ENCODE results near the gene SH3RF2.
"Not testable (repeated sequence)": the region's sequence is repeated elsewhere in the genome, so short reads cannot be mapped to it uniquely, and the experiment has no call there.

SH3RF2 gene

DNA sequence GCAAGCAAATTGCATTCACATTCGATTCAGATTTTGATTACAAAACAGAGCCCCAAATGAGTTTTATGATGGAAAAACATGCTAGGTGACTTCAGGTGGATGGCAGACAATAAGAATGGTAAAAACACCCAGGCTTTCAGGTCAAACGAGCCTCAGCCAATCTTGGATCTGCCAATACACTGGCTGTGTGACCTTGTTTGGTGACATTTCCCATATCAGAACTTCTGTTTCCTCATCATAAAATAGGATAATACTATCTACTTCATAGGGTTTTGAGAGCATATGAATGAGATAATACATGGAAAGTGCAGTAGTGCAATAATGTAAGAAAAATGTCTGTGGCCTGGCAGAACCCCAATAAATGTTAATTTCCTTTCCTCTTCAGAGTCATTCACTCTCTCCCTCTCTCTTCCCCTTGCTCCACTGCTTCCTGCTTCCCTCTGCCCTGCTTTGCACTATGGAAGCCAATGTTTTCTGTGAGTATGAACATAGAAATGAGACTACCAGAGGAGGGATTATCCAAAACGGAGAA, 54.7 kb downstream of the SH3RF2 start:
- Histone ChIP-seq H3K9ac (ENCODE audit: low read length in 2 of 2) (no peak overlapping the region), H3K4me3 (ENCODE audit: low read length in 2 of 2) (no peak overlapping the region), H3K27me3 (ENCODE audit: control insufficient read depth in 1 of 2, insufficient read depth in 2 of 2, low read length in 2 of 2) (no peaks in the 10 kb centered on the region)

DNA sequence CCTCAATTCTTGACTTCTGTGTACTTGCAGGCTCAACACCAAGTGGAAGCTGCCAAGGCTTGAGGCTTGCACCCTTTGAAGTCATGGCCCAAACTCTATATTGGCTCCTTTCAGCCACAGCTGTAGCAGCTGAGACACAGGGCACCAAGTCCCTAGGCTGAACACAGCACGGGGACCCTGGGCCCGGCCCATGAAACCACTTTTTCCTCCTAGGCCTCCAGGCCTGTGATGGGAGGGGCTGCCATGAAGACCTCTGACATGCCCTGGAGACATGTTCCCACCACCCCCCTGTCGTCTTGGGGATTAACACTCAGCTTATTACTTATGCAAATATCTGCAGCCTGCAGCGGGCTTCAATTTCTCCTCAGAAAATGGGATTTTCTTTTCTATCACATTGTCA, 57.2 kb downstream of the SH3RF2 start:
- H3K4me1 ChIP-seq (ENCODE audit: control insufficient read depth, insufficient read depth, low read length); H3K9me3 ChIP-seq (ENCODE audit: control insufficient read depth in 2 of 2, low read length in 2 of 2); H3K4me3 ChIP-seq (ENCODE audit: low read length in 2 of 2); H3K36me3 ChIP-seq (ENCODE audit: control insufficient read depth in 2 of 2, insufficient read depth in 2 of 2, low read length in 2 of 2); H3K27me3 ChIP-seq (ENCODE audit: control insufficient read depth in 1 of 2, insufficient read depth in 2 of 2, low read length in 2 of 2); H3K9ac ChIP-seq (ENCODE audit: low read length in 2 of 2); H3K27ac ChIP-seq (ENCODE audit: low read length): not testable (repeated sequence)

More for the DNA sequence above, 54.7 kb downstream of the SH3RF2 start:
- Histone ChIP-seq H3K9me3 (ENCODE audit: control insufficient read depth in 2 of 2, low read length in 2 of 2) (no peaks in the 10 kb centered on the region), H3K36me3 (ENCODE audit: control insufficient read depth in 2 of 2, insufficient read depth in 2 of 2, low read length in 2 of 2) (no peaks in the 10 kb centered on the region), H3K27ac (ENCODE audit: low read length) (no peak overlapping the region), H3K4me1 (ENCODE audit: control insufficient read depth, insufficient read depth, low read length) (no peaks in the 10 kb centered on the region)

DNA sequence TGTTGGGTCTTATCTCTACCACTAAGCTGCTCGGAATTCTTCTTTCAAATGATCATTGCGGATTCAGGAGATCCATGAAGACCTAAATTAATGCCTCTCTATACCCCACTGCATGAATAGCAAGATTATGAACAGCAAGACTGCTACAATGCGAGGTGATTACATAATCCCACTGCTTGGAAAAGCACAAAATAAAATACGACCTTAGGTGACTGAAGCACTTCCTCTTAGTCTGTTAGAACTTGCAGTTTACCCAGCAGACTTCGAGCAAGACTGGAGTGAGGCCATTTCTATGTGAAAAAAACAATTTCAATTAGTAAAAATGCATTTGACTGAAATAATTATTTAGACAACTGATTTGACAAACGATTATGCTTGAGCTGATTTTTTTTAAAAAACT, 59.8 kb downstream of the SH3RF2 start:
- H3K36me3 ChIP-seq (ENCODE audit: control insufficient read depth in 2 of 2, insufficient read depth in 2 of 2, low read length in 2 of 2) = no peaks in the 10 kb centered on the region
- no peak overlapping the region for H3K27ac ChIP-seq (ENCODE audit: low read length)
- H3K9me3 ChIP-seq (ENCODE audit: control insufficient read depth in 2 of 2, low read length in 2 of 2) = no peaks in the 10 kb centered on the region
- H3K4me1 ChIP-seq (ENCODE audit: control insufficient read depth, insufficient read depth, low read length) = no peaks in the 10 kb centered on the region
- H3K4me3 ChIP-seq (ENCODE audit: low read length in 2 of 2) = no peak overlapping the region
- H3K9ac ChIP-seq (ENCODE audit: low read length in 2 of 2) = no peak overlapping the region
- H3K27me3 ChIP-seq (ENCODE audit: control insufficient read depth in 1 of 2, insufficient read depth in 2 of 2, low read length in 2 of 2) = no peaks in the 10 kb centered on the region

DNA sequence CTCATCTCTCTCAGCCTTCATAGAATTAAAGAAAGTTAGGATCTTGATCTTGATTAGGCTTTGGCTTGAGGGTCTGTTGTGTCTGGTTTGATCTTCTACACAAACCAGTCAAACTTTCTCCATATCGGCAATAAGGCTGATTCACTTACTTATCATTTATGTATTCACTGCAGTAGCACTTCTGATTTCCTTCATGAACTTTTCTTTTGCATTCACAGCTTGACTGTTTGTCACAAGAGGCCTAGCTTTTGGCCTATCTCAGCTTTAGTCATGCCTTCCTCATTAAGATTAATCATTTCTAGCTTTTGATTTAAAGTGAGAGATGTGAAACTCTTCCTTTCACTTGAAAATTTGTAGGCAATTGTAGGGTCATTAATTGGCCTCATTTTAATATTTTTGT, 62.8 kb downstream of the SH3RF2 start:
- no peaks in the 10 kb centered on the region for H3K4me1 ChIP-seq (ENCODE audit: control insufficient read depth, insufficient read depth, low read length)
- H3K9ac ChIP-seq (ENCODE audit: low read length in 2 of 2) = no peak overlapping the region
- no peak overlapping the region for H3K27ac ChIP-seq (ENCODE audit: low read length)
- H3K36me3 ChIP-seq (ENCODE audit: control insufficient read depth in 2 of 2, insufficient read depth in 2 of 2, low read length in 2 of 2) = no peaks in the 10 kb centered on the region
- H3K4me3 ChIP-seq (ENCODE audit: low read length in 2 of 2) = no peak overlapping the region
- no peaks in the 10 kb centered on the region for H3K9me3 ChIP-seq (ENCODE audit: control insufficient read depth in 2 of 2, low read length in 2 of 2)
- no peaks in the 10 kb centered on the region for H3K27me3 ChIP-seq (ENCODE audit: control insufficient read depth in 1 of 2, insufficient read depth in 2 of 2, low read length in 2 of 2)

DNA sequence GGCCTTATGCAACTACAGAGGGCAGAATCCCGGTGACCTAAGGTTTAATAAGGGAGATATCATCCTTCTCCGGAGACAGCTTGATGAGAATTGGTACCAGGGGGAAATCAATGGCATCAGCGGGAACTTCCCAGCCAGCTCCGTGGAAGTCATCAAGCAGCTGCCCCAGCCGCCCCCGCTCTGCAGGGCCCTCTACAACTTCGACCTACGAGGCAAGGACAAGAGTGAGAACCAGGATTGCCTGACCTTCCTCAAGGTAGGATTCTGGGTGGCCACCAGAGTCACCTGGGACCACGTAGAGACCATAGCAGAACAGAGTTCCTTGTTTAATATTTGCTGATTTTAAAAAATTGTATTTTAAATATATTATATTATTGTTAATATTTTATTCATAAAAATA, 63.7 kb downstream of the SH3RF2 start:
- no peak overlapping the region for H3K4me3 ChIP-seq (ENCODE audit: low read length in 2 of 2)
- no peaks in the 10 kb centered on the region for H3K27me3 ChIP-seq (ENCODE audit: control insufficient read depth in 1 of 2, insufficient read depth in 2 of 2, low read length in 2 of 2)
- no peaks in the 10 kb centered on the region for H3K4me1 ChIP-seq (ENCODE audit: control insufficient read depth, insufficient read depth, low read length)
- H3K36me3 ChIP-seq (ENCODE audit: control insufficient read depth in 2 of 2, insufficient read depth in 2 of 2, low read length in 2 of 2) = no peaks in the 10 kb centered on the region
- H3K9me3 ChIP-seq (ENCODE audit: control insufficient read depth in 2 of 2, low read length in 2 of 2) = no peaks in the 10 kb centered on the region
- no peak overlapping the region for H3K27ac ChIP-seq (ENCODE audit: low read length)
- H3K9ac ChIP-seq (ENCODE audit: low read length in 2 of 2) = no peak overlapping the region

DNA sequence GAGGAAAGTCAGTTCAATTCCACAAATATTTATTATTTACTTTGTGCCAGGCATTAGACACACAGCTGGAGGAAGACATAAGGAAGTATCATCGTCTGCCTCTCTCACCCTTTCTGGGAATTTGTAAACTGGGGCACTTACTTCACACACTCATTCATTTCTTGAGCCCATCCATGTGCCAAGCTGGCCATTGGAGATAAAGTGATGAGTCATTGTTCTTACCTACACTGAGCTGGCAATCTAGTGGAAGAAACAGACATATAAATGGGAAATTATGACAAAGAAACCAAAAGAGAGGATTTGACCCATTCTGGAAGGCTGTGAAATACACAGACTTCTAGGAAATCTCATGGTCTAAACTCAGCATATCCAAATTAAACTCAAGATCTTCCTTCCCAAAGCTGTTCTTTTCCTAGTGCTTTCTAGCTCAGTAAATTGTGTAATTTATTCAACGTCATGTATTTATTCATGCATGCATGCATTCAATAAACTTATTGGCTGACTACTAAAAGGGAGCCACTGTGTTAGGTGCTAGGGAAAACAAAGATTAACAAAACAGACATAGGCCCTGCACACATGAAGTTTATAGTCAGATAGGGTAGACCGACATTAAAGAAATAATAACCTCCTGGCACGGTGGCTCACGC, 65.3 kb downstream of the SH3RF2 start:
- no peaks in the 10 kb centered on the region for H3K9me3 ChIP-seq (ENCODE audit: control insufficient read depth in 2 of 2, low read length in 2 of 2)
- H3K9ac ChIP-seq (ENCODE audit: low read length in 2 of 2) = no peak overlapping the region
- no peak overlapping the region for H3K4me3 ChIP-seq (ENCODE audit: low read length in 2 of 2)
- H3K27ac ChIP-seq (ENCODE audit: low read length) = no peak overlapping the region
- H3K4me1 ChIP-seq (ENCODE audit: control insufficient read depth, insufficient read depth, low read length) = no peaks in the 10 kb centered on the region
- no peaks in the 10 kb centered on the region for H3K36me3 ChIP-seq (ENCODE audit: control insufficient read depth in 2 of 2, insufficient read depth in 2 of 2, low read length in 2 of 2)
- H3K27me3 ChIP-seq (ENCODE audit: control insufficient read depth in 1 of 2, insufficient read depth in 2 of 2, low read length in 2 of 2) = no peaks in the 10 kb centered on the region

DNA sequence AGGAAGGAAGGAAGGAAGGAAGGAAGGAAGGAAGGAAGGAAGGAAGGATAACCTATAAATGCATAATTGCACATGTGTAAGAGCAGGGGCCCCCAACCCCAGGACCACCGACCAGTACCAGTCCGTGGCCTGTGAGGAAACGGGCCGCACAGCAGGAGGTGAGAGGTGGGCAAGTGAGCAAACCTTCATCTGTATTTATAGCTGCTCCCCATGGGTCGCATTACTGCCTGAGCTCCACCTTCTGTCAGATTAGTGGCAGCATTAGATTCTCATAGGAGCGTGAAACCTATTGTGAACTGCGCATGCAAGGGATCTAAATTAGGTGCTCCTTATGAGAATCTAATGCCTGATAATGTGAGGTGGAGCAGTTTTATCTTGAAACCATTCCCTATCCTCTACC, 66.1 kb downstream of the SH3RF2 start:
- Histone ChIP-seq H3K36me3 (ENCODE audit: control insufficient read depth in 2 of 2, insufficient read depth in 2 of 2, low read length in 2 of 2) (no peaks in the 10 kb centered on the region), H3K27ac (ENCODE audit: low read length) (no peak overlapping the region), H3K9ac (ENCODE audit: low read length in 2 of 2) (no peak overlapping the region), H3K9me3 (ENCODE audit: control insufficient read depth in 2 of 2, low read length in 2 of 2) (no peaks in the 10 kb centered on the region), H3K4me3 (ENCODE audit: low read length in 2 of 2) (no peak overlapping the region), H3K4me1 (ENCODE audit: control insufficient read depth, insufficient read depth, low read length) (no peaks in the 10 kb centered on the region), H3K27me3 (ENCODE audit: control insufficient read depth in 1 of 2, insufficient read depth in 2 of 2, low read length in 2 of 2) (no peaks in the 10 kb centered on the region)

DNA sequence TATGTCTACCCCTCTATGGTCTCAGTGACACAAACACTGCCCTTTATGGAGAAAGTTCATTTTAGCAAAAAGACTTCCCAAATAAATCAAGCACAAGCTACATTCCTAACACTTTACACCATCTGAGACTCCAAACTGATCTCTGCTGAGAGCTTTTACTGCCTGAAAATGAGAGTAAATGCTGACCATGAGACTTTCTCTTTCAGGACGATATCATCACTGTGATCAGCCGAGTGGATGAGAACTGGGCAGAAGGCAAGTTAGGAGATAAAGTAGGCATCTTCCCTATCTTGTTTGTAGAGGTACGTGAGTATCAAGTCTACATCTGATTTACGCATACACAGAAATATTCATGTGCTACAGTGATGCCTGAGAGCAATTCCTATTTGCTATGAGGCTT, 67.5 kb downstream of the SH3RF2 start:
- no peak overlapping the region for H3K4me3 ChIP-seq (ENCODE audit: low read length in 2 of 2)
- no peaks in the 10 kb centered on the region for H3K4me1 ChIP-seq (ENCODE audit: control insufficient read depth, insufficient read depth, low read length)
- no peaks in the 10 kb centered on the region for H3K27me3 ChIP-seq (ENCODE audit: control insufficient read depth in 1 of 2, insufficient read depth in 2 of 2, low read length in 2 of 2)
- H3K27ac ChIP-seq (ENCODE audit: low read length) = no peak overlapping the region
- no peak overlapping the region for H3K9ac ChIP-seq (ENCODE audit: low read length in 2 of 2)
- H3K36me3 ChIP-seq (ENCODE audit: control insufficient read depth in 2 of 2, insufficient read depth in 2 of 2, low read length in 2 of 2) = no peaks in the 10 kb centered on the region
- no peaks in the 10 kb centered on the region for H3K9me3 ChIP-seq (ENCODE audit: control insufficient read depth in 2 of 2, low read length in 2 of 2)

DNA sequence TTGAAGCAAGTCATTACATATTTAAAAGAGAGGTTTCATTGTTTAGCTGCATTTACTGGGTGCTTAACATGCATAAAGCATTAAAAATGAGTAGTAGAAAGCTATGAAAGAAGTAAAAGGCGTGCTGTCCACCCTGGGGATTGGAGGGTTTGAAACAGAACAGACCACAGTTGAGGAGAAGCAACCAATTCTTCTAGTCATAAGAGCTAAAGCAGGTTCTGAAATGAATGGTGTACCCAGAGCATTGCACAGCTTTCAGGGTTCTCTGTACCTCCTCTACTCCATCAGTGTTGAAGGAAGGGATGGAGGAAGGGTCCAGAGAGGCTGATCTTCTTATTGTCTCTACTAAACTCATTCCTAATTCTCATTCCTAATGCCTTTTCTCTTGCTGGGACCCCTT, 68.9 kb downstream of the SH3RF2 start:
- H3K27me3 ChIP-seq (ENCODE audit: control insufficient read depth in 1 of 2, insufficient read depth in 2 of 2, low read length in 2 of 2) = no peaks in the 10 kb centered on the region
- no peak overlapping the region for H3K27ac ChIP-seq (ENCODE audit: low read length)
- no peak overlapping the region for H3K4me3 ChIP-seq (ENCODE audit: low read length in 2 of 2)
- H3K9ac ChIP-seq (ENCODE audit: low read length in 2 of 2) = no peak overlapping the region
- no peaks in the 10 kb centered on the region for H3K9me3 ChIP-seq (ENCODE audit: control insufficient read depth in 2 of 2, low read length in 2 of 2)
- no peaks in the 10 kb centered on the region for H3K4me1 ChIP-seq (ENCODE audit: control insufficient read depth, insufficient read depth, low read length)
- no peaks in the 10 kb centered on the region for H3K36me3 ChIP-seq (ENCODE audit: control insufficient read depth in 2 of 2, insufficient read depth in 2 of 2, low read length in 2 of 2)

DNA sequence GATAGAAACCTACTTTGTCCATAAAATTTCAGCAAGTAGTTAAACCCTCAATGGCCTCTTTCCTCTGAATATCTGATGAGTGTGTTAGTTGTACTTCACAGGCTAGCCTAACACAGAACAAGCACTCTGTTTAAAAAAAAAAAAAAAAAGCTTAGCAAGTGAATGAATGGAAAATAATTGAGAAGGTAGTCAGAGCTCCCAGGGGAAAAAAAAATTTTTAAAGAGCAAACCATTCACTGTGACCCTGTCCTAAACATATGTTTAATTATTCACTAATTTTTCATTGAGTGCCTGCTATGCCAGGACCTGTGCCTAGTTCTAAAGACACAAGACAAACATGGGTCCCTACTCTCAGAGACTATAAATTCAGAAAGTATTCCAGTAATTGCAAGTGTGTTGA, 69.3 kb downstream of the SH3RF2 start:
- Histone ChIP-seq H3K4me3 (ENCODE audit: low read length in 2 of 2) (no peak overlapping the region), H3K4me1 (ENCODE audit: control insufficient read depth, insufficient read depth, low read length) (no peaks in the 10 kb centered on the region), H3K36me3 (ENCODE audit: control insufficient read depth in 2 of 2, insufficient read depth in 2 of 2, low read length in 2 of 2) (no peaks in the 10 kb centered on the region), H3K9me3 (ENCODE audit: control insufficient read depth in 2 of 2, low read length in 2 of 2) (no peaks in the 10 kb centered on the region), H3K27me3 (ENCODE audit: control insufficient read depth in 1 of 2, insufficient read depth in 2 of 2, low read length in 2 of 2) (no peaks in the 10 kb centered on the region), H3K27ac (ENCODE audit: low read length) (no peak overlapping the region), H3K9ac (ENCODE audit: low read length in 2 of 2) (no peak overlapping the region)

DNA sequence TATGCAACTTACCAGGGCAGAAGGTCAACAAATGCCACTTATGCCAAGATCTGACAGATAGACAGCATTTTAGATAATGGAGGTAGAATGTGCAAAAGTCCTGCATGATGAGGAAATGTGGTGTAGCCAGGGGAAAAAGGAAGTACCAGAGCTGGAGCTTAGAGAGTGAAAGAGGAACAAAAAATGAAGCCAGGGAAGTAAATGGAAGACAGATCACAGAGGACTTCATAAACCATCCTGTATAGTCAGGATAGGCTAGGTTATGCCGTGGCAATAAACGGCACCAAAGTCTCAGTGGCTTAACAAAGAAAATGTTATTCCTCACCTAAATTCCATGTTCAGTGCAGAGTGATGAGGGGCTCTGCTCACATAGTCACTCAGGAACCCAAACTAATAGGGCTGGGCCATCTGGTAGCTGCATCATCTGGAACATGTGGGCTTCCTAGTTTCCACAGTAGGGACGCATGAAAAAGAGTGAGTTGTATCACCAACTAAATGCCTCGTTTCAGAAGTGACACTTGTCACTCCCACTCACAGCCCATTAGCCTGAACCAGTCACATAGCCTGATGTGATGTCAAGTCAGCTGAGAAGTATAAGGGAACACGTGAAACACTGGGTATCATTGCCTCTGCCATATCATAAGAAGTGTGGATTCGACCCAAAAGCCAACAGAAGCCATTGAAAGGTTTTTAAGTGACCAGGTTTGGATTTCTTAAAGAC, 70.3 kb downstream of the SH3RF2 start:
- Histone ChIP-seq H3K36me3 (ENCODE audit: control insufficient read depth in 2 of 2, insufficient read depth in 2 of 2, low read length in 2 of 2) (no peaks in the 10 kb centered on the region), H3K9me3 (ENCODE audit: control insufficient read depth in 2 of 2, low read length in 2 of 2) (no peaks in the 10 kb centered on the region), H3K9ac (ENCODE audit: low read length in 2 of 2) (no peak overlapping the region)

More for the DNA sequence above, 70.3 kb downstream of the SH3RF2 start:
- Histone ChIP-seq H3K4me1 (ENCODE audit: control insufficient read depth, insufficient read depth, low read length) (no peaks in the 10 kb centered on the region), H3K27me3 (ENCODE audit: control insufficient read depth in 1 of 2, insufficient read depth in 2 of 2, low read length in 2 of 2) (no peaks in the 10 kb centered on the region), H3K27ac (ENCODE audit: low read length) (no peak overlapping the region), H3K4me3 (ENCODE audit: low read length in 2 of 2) (no peak overlapping the region)
